ENCODE results near the gene PSMB7.

Gene PSMB7

GRCh38 chr9:124409410-124409809 lies 5.8 kb downstream of the PSMB7 start:
- DNase-seq = no peak

- no peak for DNase-seq
These were observed 12.0 kb downstream of the PSMB7 start for GRCh38 chr9:124403246-124403645.

GRCh38 chr9:124399968-124400940 lies 15.0 kb downstream of the PSMB7 start:
- DNase-seq = no peak

GRCh38 chr9:124399323-124399967 lies 15.8 kb downstream of the PSMB7 start:
- no peak for DNase-seq

- no peak for DNase-seq
These were observed 16.9 kb downstream of the PSMB7 start for GRCh38 chr9:124398191-124398935.

GRCh38 chr9:124395826-124396225 lies 19.4 kb downstream of the PSMB7 start:
- no peak for DNase-seq

- DNase-seq = no peak
These were observed 20.6 kb downstream of the PSMB7 start for GRCh38 chr9:124394596-124394995.

- no peak for DNase-seq
These were observed 21.1 kb downstream of the PSMB7 start for GRCh38 chr9:124394167-124394566.

GRCh38 chr9:124392871-124393460 lies 22.3 kb downstream of the PSMB7 start:
- DNase-seq = no peak

- no peak for DNase-seq
These were observed 22.9 kb downstream of the PSMB7 start for GRCh38 chr9:124392254-124392870.

- no peak for DNase-seq
These were observed 24.2 kb downstream of the PSMB7 start for GRCh38 chr9:124390794-124391658.

- no peak for DNase-seq
These were observed 25.9 kb downstream of the PSMB7 start for GRCh38 chr9:124389146-124389939.

- DNase-seq = no peak
These were observed 26.8 kb downstream of the PSMB7 start for GRCh38 chr9:124388275-124389048.

- DNase-seq = no peak
These were observed 29.0 kb downstream of the PSMB7 start for GRCh38 chr9:124386201-124386600.

GRCh38 chr9:124385623-124386022 lies 29.6 kb downstream of the PSMB7 start:
- no peak for DNase-seq

GRCh38 chr9:124384846-124385245 lies 30.4 kb downstream of the PSMB7 start:
- DNase-seq = no peak

- no peak for DNase-seq
These were observed 31.0 kb downstream of the PSMB7 start for GRCh38 chr9:124384210-124384609.

GRCh38 chr9:124381170-124381945 lies 33.9 kb downstream of the PSMB7 start:
- DNase-seq = no peak
